Neural progenitor cell (in vitro differentiated cells): Measurements from ENCODE around the gene FSTL4.

Source experiments
- CTCF ChIP-seq: fragments of 200-600 bp; sonication (generic); IDR thresholded peaks from 2 replicates; pipeline ENCODE4 v1.5.1; 2017; ENCODE audit warnings: antibody characterized with exemption, mild to moderate bottlenecking
- EZH2 ChIP-seq: fragments of 200-600 bp; sonication (generic); IDR thresholded peaks from 2 replicates; pipeline ENCODE4 v1.6.1; 2017; ENCODE audit warnings: antibody characterized with exemption, mild to moderate bottlenecking, moderate library complexity

DNA sequence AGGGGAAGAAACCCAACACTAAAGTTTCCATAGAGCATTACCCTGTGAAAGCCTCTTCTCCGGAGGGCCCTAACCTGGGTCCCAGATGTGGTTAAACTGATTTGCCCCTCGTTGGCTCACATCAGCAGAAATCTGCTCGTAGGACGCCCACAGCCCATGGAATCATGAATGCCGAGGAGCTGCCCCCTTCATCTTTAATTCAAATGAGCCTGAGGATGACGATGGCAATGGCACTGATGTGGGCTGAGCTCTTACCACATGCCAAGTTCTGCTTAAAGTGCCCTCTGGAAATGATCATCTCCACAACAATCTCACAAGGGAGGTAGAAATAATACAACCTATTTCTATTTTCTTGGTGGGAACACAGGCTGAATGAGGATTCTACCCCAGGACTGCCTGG is 183.3 kb downstream of the FSTL4 start:
- TF ChIP-seq CTCF (no peak), EZH2 (no peak)
